Neural progenitor cell (in vitro differentiated cells): ENCODE measurements around the gene SGPP1.

Experiments used
- EZH2 ChIP-seq: fragments of 200-600 bp; sonication (generic); IDR thresholded peaks from 2 replicates; pipeline ENCODE4 v1.6.1; 2017; ENCODE audit warnings: antibody characterized with exemption, mild to moderate bottlenecking, moderate library complexity
- EZH2phosphoT487 ChIP-seq: fragments of 200-600 bp; sonication (generic); IDR thresholded peaks from 2 replicates; pipeline ENCODE4 v1.6.1; 2017; ENCODE audit warnings: antibody characterized with exemption
- TF ChIP-seq, protein P1 (sequence below): fragments of 200-600 bp; sonication (generic); IDR thresholded peaks from 2 replicates; pipeline ENCODE4 v1.5.1; 2017; ENCODE audit warnings: antibody characterized with exemption, mild to moderate bottlenecking

DNA sequence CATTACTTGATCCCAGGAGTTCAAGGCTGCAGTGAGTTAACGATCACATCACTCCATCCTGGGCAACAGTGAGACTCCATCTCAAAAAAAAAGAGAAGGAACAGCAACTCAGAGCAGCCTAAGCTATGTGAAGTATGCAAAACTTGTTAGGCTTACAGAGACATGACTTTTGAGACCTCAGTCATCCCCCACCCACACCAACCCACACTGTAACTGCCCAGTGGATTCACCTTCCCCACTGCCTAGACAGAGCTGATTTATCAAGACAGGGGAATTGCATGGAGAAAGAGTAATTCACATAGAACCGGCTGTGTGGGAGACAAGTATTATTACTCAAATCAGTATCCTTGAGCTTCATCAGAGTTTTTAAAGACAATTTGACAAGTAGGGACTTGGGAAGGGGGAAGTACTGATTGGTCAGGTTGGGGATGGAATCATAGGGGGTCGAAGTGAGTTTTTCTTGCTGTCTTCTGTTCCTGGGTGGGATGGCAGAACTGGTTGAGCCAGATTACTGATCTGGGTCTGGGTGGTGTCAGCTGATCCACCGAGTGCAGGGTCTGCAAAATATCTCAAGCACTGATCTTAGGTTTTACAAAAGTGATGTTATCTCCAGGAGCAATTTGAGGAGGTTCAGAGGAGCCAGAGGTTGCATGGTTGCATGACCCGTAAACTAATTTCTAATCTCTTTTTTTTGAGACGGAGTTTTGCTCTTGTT, 80.0 kb downstream of the SGPP1 start:
- TF ChIP-seq, protein P1, sequence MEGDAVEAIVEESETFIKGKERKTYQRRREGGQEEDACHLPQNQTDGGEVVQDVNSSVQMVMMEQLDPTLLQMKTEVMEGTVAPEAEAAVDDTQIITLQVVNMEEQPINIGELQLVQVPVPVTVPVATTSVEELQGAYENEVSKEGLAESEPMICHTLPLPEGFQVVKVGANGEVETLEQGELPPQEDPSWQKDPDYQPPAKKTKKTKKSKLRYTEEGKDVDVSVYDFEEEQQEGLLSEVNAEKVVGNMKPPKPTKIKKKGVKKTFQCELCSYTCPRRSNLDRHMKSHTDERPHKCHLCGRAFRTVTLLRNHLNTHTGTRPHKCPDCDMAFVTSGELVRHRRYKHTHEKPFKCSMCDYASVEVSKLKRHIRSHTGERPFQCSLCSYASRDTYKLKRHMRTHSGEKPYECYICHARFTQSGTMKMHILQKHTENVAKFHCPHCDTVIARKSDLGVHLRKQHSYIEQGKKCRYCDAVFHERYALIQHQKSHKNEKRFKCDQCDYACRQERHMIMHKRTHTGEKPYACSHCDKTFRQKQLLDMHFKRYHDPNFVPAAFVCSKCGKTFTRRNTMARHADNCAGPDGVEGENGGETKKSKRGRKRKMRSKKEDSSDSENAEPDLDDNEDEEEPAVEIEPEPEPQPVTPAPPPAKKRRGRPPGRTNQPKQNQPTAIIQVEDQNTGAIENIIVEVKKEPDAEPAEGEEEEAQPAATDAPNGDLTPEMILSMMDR: no peak
- no peak for TF ChIP-seq EZH2phosphoT487
- TF ChIP-seq EZH2: no peak
